Subcutaneous adipose tissue (tissue), 4 donors: Measurements from ENCODE around the gene NCSTN. TPM values are rescaled to one million over a fixed set of nuclear protein-coding genes. Genes with fewer than 3 reads are reported as not detected.

Source experiments
- CTCF ChIP-seq: fragments of 450-650 bp; IDR thresholded peaks from one replicate; pipeline ENCODE4 v1.5.1; 2016; ENCODE audit warnings: low read depth, mild to moderate bottlenecking, control low read depth, antibody characterized with exemption, moderate library complexity
- total RNA-seq, 4 donors: library from RNA; depleted of rRNA; stranded (reverse); fragments of >200 nt; gene quantifications; one replicate each; pipeline ENCODE4 v1.1.0, GENCODE V29; 2016

NCSTN gene
- total RNA-seq, result 100 to 1,000 TPM in 1 of 4 donors, 10 to 100 TPM in 3; 78.7 to 113 (median 88.8) TPM

DNA sequence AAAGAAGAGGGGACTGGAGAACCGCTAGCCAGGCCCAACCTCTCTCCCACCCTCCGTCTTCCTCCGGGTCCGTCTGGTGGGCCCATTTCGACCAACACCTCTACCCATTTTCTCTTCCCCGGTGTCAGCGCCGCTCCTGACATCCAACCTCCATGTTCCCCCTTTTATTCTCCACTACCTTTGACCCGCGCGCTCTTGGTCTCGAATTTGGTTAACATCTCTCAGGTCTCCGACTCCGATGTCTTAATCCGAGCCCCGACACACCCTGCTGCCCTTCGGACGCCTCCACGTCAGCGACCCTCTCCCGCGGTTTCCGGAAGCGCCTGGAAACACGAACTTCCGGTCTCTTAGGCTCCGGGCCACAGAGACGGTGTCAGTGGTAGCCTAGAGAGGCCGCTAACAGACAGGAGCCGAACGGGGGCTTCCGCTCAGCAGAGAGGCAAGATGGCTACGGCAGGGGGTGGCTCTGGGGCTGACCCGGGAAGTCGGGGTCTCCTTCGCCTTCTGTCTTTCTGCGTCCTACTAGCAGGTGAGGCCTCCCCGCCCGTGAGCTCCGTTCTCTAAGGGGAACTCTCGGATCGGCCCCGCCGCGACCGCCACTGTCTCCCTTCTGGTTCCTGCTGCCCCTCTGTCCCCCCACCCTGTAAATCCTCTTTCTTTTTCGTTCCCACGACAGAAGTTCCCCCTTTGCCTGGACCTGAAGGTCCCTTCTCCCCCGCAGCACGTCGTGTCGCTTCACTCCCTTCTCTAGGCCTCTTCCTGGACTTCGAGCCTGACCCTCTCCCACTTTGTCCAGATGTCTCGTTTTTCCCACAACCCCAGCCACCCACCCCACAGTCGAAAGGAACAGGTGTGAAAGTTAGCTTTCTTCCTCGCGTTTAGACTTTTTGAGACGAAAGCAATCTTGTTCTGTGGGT, at the start of gene NCSTN, which contains the start of gene COPA:
TSS of gene NCSTN (plus strand) at position 431 of the 917 bp plus-strand sequence. CDS start at position 445, 14 bp downstream.
TSS of gene COPA (minus strand) at position 298 of the 917 bp plus-strand sequence. CDS start at position 218, 80 bp downstream.
- no peak for TF ChIP-seq CTCF

GRCh38 chr1:160296036-160296435, 47.1 kb upstream of the NCSTN start:
- TF ChIP-seq CTCF, result no peak

GRCh38 chr1:160300173-160300572, 43.0 kb upstream of the NCSTN start:
- no peak for TF ChIP-seq CTCF

DNA sequence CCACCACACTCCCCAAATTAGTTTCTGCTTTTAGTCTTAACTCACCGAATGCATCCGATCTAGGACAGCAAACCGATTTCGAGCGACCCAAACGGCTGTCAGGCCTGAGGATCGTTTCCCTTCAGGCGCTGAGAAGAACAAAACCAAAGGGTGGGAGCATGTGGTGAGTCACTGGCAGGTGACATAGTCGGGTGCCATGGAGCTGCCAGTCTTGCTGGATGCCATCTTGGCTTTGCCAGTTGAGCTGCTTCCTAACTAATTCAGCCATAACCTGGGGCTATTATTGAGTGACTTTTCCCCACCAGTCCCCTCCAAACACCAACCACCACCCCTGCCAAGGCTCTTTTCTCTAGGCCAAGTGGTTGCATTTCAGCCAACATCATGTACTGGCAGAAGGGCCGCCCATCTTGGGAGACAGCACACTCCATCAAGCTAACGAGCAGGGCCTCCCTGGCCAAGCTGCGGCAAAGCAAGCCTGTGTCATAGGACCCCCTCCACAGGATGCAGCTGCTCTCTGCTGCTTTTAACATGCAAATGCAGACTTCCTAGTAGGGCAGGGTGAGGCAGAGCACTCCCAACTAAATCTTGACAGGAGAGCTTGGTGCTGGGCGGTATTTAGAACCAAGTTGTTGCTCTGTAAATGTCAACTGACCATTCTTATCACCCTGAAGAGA, 35.9 kb upstream of the NCSTN start:
- TF ChIP-seq CTCF, result no peak

DNA sequence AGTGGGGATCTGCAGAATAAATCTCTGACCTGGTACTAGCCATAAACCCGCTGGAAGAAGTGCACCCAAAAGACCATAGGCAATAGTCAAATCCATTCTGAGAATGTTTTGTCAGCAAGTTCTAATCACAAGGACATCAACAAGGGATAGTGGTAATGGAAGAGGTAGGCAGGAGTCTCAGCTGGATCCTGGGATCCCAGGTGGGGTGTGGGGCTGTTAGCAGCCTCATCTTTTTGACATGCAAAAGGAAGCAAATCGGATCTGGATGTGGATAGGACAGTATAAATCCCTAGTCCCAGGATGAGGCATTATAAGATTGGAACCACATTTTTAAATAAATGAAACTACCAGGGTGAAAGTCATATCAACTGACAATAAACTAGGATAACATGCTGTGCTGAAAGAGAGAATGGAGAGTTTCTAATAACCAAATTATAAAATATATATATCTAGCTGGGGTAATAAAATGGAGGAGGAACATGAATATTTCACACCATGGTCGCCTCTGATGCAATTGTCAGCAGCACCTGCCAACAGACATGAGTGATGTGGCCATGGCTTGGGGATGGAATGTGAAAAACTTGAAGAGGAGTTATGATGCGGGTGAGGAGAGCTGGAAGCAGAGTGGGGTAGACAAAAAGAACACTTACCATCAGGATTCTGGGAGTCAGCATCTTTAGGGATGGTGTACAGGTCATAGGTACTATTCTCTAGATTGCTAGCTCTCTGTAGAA, 34.6 kb upstream of the NCSTN start:
- TF ChIP-seq CTCF, result no peak

- TF ChIP-seq CTCF, result no peak
Observed at GRCh38 chr1:160309185-160309557, 34.0 kb upstream of the NCSTN start.
